ENCODE results near the gene FOXL1.

GRCh38 chr16:86542756-86543750, 35.3 kb upstream of the FOXL1 start:
- TF ChIP-seq CTCF (IDR thresholded peaks at IDR 0.05; ENCODE audit: low read length) (no peak), EZH2 (IDR thresholded peaks at IDR 0.05; ENCODE audit: borderline replicate concordance, low read length) (no peak)
